Parathyroid adenoma (tissue), 2 donors: Measurements from ENCODE around the gene FOXC1.

Experiments used
- H2AFZ ChIP-seq: fragments of 300-600 bp; sonication (generic); one replicate; pipeline ENCODE4 v1.7.0; 2017; ENCODE audit warnings: antibody characterized with exemption, mild to moderate bottlenecking
- H3K27ac ChIP-seq: fragments of 300-600 bp; sonication (generic); one replicate; pipeline ENCODE4 v1.7.0; 2017
- H3K27me3 ChIP-seq: fragments of 300-600 bp; sonication (generic); one replicate; pipeline ENCODE4 v1.7.0; 2017; ENCODE audit warnings: low read length; ENCODE audit not compliant: control insufficient read depth, insufficient read depth
- H3K36me3 ChIP-seq: fragments of 300-600 bp; sonication (generic); one replicate; pipeline ENCODE4 v1.7.0; 2017; ENCODE audit warnings: low read length; ENCODE audit not compliant: control insufficient read depth, insufficient read depth
- H3K4me1 ChIP-seq: fragments of 300-600 bp; sonication (generic); one replicate; pipeline ENCODE4 v1.7.0; 2017; ENCODE audit warnings: control low read depth
- H3K4me2 ChIP-seq: fragments of 300-600 bp; sonication (generic); one replicate; pipeline ENCODE4 v1.7.0; 2017; ENCODE audit warnings: low read length
- H3K4me3 ChIP-seq: fragments of 300-600 bp; sonication (generic); one replicate; pipeline ENCODE4 v1.7.0; 2017; ENCODE audit warnings: low read depth, low read length
- H3K79me2 ChIP-seq: fragments of 300-600 bp; sonication (generic); one replicate; pipeline ENCODE4 v1.7.0; 2017; ENCODE audit warnings: control low read depth
- H3K9ac ChIP-seq: fragments of 300-600 bp; sonication (generic); one replicate; pipeline ENCODE4 v1.7.0; 2017; ENCODE audit warnings: mild to moderate bottlenecking
- H3K9me3 ChIP-seq: fragments of 300-600 bp; sonication (generic); one replicate; pipeline ENCODE4 v1.7.0; 2017; ENCODE audit warnings: low read length; ENCODE audit not compliant: control insufficient read depth
- CTCF ChIP-seq: fragments of 300-600 bp; sonication (generic); IDR thresholded peaks from one replicate; pipeline ENCODE4 v1.7.0; 2017; ENCODE audit warnings: antibody characterized with exemption, mild to moderate bottlenecking
- donor health status: primary hyperparathyroidism.

The FOXC1 gene

DNA sequence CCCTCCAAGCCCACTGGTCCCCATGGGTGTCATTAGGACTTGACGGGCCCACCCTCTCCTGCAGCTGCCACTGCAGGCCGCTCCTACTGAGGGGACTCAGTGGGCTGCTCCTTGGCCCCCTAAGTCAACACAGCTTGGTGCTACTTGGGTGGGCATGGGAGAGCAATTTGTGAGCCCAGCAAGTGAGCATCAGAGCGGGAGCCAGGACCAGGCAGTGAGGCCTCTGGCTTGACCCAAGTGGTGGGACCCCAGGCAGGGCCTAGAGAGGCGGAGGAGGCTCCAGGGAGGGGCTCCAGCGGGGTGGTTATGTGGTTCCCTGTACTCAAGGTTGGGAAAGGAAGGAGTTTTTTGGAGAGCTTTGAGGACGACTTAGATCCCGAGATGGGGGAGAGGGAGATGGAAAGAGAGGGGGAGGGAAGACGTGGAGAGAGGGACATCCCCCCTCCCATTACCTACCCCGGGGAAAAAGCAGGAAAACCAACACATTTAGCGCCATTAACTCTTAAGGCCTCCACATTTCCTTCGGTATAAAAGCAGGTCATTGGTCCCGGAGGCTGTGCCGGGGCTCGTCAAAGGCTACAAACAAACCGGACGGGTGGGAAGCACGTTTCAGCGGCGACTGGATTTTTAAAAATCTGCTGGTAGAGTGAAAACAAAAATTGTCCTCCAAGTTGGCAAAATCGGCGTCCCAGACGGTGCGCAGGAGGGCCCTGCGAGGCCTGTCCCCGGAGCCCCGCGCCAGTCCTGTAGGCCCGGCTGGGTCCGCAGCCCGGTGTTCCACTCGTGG lies 8.8 kb downstream of the FOXC1 start:
- no peaks in the 10 kb centered on the region for H3K36me3 ChIP-seq
- H2AFZ ChIP-seq: no peak overlapping the region
- H3K9ac ChIP-seq: no peak overlapping the region
- no peaks in the 10 kb centered on the region for H3K9me3 ChIP-seq
- no peak overlapping the region for H3K4me2 ChIP-seq
- H3K4me3 ChIP-seq: no peak overlapping the region
- peaks cover 5% of the 10 kb centered on the region for H3K27me3 ChIP-seq
- no peak for TF ChIP-seq CTCF
- no peak overlapping the region for H3K27ac ChIP-seq
- no peaks in the 10 kb centered on the region for H3K79me2 ChIP-seq
- no peaks in the 10 kb centered on the region for H3K4me1 ChIP-seq

DNA sequence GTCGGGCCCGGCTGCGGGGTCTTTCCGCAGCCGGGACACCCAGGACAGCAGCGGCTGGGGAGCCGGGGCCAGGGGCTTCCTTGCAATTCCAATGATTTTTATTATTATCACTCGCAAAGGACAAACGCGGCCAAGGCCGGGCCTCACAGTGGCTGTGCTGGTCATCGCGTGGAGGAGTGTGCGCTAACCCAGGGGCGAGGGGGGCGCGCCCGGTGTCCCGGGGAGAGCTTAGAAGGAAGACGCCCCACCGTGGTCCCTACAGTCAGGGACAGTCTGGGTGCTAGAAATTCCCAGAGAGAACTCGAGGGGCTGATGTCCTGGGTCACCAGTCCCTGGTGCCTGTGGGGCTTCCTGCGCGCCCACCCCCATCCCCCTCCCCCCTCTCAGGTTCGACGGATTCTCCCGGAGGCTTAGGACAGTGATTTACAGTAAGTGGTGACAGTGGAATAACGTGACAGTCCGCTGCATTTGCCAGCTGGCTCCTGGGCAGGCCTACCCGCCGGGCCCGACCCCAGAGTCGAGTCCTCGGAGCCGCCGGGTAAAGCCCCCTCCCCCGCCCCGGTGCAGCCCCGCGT lies 9.5 kb downstream of the FOXC1 start:
- Histone ChIP-seq H3K36me3 (no peaks in the 10 kb centered on the region), H3K4me3 (no peak overlapping the region), H3K79me2 (no peaks in the 10 kb centered on the region), H3K4me1 (no peaks in the 10 kb centered on the region), H3K4me2 (peak overlapping the region; percentile 21), H2AFZ (no peak overlapping the region), H3K9me3 (no peaks in the 10 kb centered on the region), H3K9ac (no peak overlapping the region), H3K27me3 (peaks cover 5% of the 10 kb centered on the region), H3K27ac (no peak overlapping the region)
- TF ChIP-seq CTCF: no peak

DNA sequence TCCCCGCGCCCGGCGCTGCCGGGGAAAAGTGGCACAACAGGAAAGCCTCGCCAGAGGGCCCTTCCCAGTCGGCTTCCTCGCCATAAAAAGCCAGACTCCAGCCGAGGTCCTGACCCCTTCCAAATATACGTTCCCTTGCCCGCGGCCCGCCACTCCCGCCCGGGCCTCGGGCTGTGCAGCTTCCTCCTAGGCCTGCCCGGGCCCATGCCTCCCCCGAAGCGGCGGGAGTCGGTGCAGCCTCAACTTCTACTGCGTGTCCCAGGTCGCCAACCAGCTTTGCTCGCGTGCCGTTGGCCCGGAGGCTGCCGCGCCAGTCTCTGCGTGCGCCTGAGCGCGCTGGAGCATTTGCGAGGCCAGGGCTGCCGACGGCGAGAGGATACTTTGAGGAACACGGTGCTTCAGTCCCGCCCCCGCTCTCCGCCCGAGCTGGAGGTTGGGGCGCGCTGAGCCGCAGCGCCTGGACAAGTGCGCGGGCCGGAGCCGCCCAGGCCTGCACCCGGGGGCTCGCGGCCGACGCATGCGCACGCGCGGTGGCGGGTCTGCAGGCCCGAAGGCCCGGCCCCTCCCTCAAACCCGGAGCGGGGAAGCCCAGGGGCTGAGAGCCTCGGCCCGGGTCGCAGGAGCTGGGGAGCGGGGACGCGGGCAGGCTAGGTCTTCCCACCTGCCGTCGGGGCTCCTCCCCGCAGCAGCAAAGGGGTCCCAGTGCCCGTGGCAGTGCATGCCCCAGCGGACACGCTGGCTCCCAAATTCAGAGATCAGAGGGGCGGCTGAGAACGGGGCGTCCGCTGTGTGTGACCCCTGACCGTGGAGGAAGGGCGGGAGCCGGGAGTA lies 10.2 kb downstream of the FOXC1 start:
- TF ChIP-seq CTCF: no peak
- Histone ChIP-seq H3K36me3 (no peaks in the 10 kb centered on the region), H3K4me2 (peak overlapping the region; percentile 21), H3K9me3 (no peaks in the 10 kb centered on the region), H3K4me1 (no peaks in the 10 kb centered on the region), H3K27me3 (peaks cover 4% of the 10 kb centered on the region), H3K4me3 (no peak overlapping the region), H3K79me2 (no peaks in the 10 kb centered on the region), H3K9ac (no peak overlapping the region), H2AFZ (peak overlapping the region; percentile 42), H3K27ac (no peak overlapping the region)

DNA sequence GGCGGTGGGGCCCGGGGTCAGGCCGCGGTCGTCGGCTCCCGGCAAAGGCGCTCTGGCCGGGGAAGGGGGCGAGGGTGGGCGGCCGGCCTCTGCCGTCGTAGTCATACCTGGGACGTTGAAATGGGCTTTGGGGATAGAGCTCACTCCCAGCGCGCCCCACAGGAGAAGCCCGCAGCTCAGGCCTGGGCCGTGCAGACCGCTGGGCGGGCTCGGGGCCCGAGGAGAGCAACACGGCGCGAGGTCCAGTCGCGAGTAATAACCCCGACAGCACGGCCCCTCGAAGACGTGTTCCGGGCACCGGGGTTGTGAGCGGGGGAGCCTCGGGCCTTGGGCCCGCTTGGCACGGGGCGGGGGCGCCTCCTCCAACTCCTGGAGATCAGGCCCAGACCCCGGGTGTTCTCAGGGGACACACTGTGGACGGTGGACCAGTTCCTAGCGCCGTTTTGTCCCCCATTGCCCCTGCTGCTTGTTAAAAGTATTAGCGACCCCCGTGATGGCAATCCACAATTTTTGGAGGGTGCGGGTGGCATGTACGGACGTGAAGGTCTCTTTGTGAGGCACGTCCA lies 10.9 kb downstream of the FOXC1 start:
- Histone ChIP-seq H3K36me3 (no peaks in the 10 kb centered on the region), H3K9me3 (no peaks in the 10 kb centered on the region), H3K4me3 (no peak overlapping the region), H3K4me2 (no peak overlapping the region), H3K27ac (no peak overlapping the region), H3K4me1 (no peaks in the 10 kb centered on the region), H3K27me3 (peaks cover 10% of the 10 kb centered on the region), H3K9ac (no peak overlapping the region), H3K79me2 (no peaks in the 10 kb centered on the region), H2AFZ (no peak overlapping the region)
- no peak for TF ChIP-seq CTCF
